KMS-11 (cell line): ENCODE results near the gene PRKCH.

ENCODE experiments used
- H2AFZ ChIP-seq: fragments of 200-600 bp; sonication (generic); 2 replicates; pipeline ENCODE4 v1.6.1; 2016; ENCODE audit warnings: antibody characterized with exemption, mixed run types, low read depth
- H3K27ac ChIP-seq: fragments of 200-600 bp; sonication (generic); 2 replicates; pipeline ENCODE4 v1.6.1; 2016; ENCODE audit warnings: mild to moderate bottlenecking, mixed run types
- H3K27me3 ChIP-seq: fragments of 200-600 bp; sonication (generic); 2 replicates; pipeline ENCODE4 v1.6.1; 2017; ENCODE audit warnings: mild to moderate bottlenecking, low read depth, mixed run types, moderate library complexity; ENCODE audit not compliant: insufficient read depth
- H3K36me3 ChIP-seq: fragments of 200-600 bp; sonication (generic); 2 replicates; pipeline ENCODE4 v1.6.1; 2017; ENCODE audit warnings: mild to moderate bottlenecking, mixed run types; ENCODE audit not compliant: insufficient read depth
- H3K4me1 ChIP-seq: fragments of 200-600 bp; sonication (generic); 2 replicates; pipeline ENCODE4 v1.6.1; 2016; ENCODE audit warnings: mild to moderate bottlenecking, low read depth, mixed run types; ENCODE audit not compliant: poor library complexity, severe bottlenecking
- H3K4me2 ChIP-seq: fragments of 200-600 bp; sonication (generic); 2 replicates; pipeline ENCODE4 v1.7.0; 2016; ENCODE audit warnings: mild to moderate bottlenecking, mixed run types
- H3K4me3 ChIP-seq: fragments of 200-600 bp; sonication (generic); IDR thresholded peaks from 2 replicates; pipeline ENCODE4 v1.6.1; 2017; ENCODE audit warnings: low read depth, low read length, mixed read lengths; ENCODE audit not compliant: insufficient read depth
- H3K79me2 ChIP-seq: fragments of 200-600 bp; sonication (generic); 2 replicates; pipeline ENCODE4 v1.6.1; 2016; ENCODE audit warnings: low read depth, mixed run types; ENCODE audit not compliant: insufficient read depth
- H3K9ac ChIP-seq: fragments of 200-600 bp; sonication (generic); 2 replicates; pipeline ENCODE4 v1.6.1; 2016; ENCODE audit warnings: mild to moderate bottlenecking, mixed run types
- H4K20me1 ChIP-seq: fragments of 200-600 bp; sonication (generic); 2 replicates; pipeline ENCODE4 v1.6.1; 2016; ENCODE audit warnings: mild to moderate bottlenecking, mixed run types; ENCODE audit not compliant: insufficient read depth
- CTCF ChIP-seq: fragments of 200-600 bp; sonication (generic); conservative IDR thresholded peaks from 2 replicates; pipeline ENCODE4 v1.6.1; 2017; ENCODE audit warnings: low read depth, mild to moderate bottlenecking, antibody characterized with exemption, low read length, moderate library complexity, mixed read lengths

Gene PRKCH

GRCh38 chr14:61342486-61342885, 21.1 kb downstream of the PRKCH start:
- TF ChIP-seq CTCF = no peak
- H3K4me3 ChIP-seq = no peak overlapping the region
- H3K4me1 ChIP-seq = no peaks in the 10 kb centered on the region
- H3K36me3 ChIP-seq = no peaks in the 10 kb centered on the region
- no peak overlapping the region for H3K27ac ChIP-seq
- H3K4me2 ChIP-seq = no peak overlapping the region
- no peak overlapping the region for H2AFZ ChIP-seq
- H3K79me2 ChIP-seq = no peaks in the 10 kb centered on the region
- H4K20me1 ChIP-seq = no peaks in the 10 kb centered on the region
- H3K9ac ChIP-seq = no peak overlapping the region
- H3K27me3 ChIP-seq = no peaks in the 10 kb centered on the region

- H4K20me1 ChIP-seq = no peaks in the 10 kb centered on the region
- H3K79me2 ChIP-seq = no peaks in the 10 kb centered on the region
- H3K4me3 ChIP-seq = no peak overlapping the region
- no peak overlapping the region for H3K27ac ChIP-seq
- no peak overlapping the region for H3K4me2 ChIP-seq
- H3K4me1 ChIP-seq = no peaks in the 10 kb centered on the region
- no peaks in the 10 kb centered on the region for H3K27me3 ChIP-seq
- no peaks in the 10 kb centered on the region for H3K36me3 ChIP-seq
- H2AFZ ChIP-seq = no peak overlapping the region
- no peak overlapping the region for H3K9ac ChIP-seq
- no peak for TF ChIP-seq CTCF
Measured at GRCh38 chr14:61342932-61343331, 21.6 kb downstream of the PRKCH start.

- Histone ChIP-seq H2AFZ (no peak overlapping the region), H3K4me1 (no peaks in the 10 kb centered on the region), H3K4me2 (no peak overlapping the region), H3K9ac (no peak overlapping the region), H3K27me3 (no peaks in the 10 kb centered on the region), H4K20me1 (no peaks in the 10 kb centered on the region), H3K4me3 (no peak overlapping the region), H3K79me2 (no peaks in the 10 kb centered on the region), H3K27ac (no peak overlapping the region), H3K36me3 (no peaks in the 10 kb centered on the region)
- TF ChIP-seq CTCF = no peak
Measured at GRCh38 chr14:61343471-61343870, 22.1 kb downstream of the PRKCH start.

- Histone ChIP-seq H3K79me2 (no peaks in the 10 kb centered on the region), H3K27me3 (no peaks in the 10 kb centered on the region), H2AFZ (no peak overlapping the region), H3K4me2 (no peak overlapping the region), H3K9ac (no peak overlapping the region), H3K27ac (no peak overlapping the region), H3K4me3 (no peak overlapping the region), H3K4me1 (no peaks in the 10 kb centered on the region), H3K36me3 (no peaks in the 10 kb centered on the region), H4K20me1 (no peaks in the 10 kb centered on the region)
- TF ChIP-seq CTCF = no peak
Measured at GRCh38 chr14:61343991-61344405, 22.6 kb downstream of the PRKCH start.
